Stimulated activated effector memory CD8-positive, alpha-beta T cell treated with anti-CD3 and anti-CD28 coated beads, Interleukin-12 subunit alpha, Interleukin-12 subunit beta, amount 100 ng/mL, for 72 hours (primary cell): ENCODE measurements around the gene LFNG.

Source experiments
- ATAC-seq: fragments of 150-1000 bp; cut with Tn5 transposase; 2 replicates; pipeline ENCODE4 v1.10.0; 2021
- DNase-seq, 2 donors: peaks; one replicate each; pipeline ENCODE4 v3.0.0; 2021 to 2022; ENCODE audit warnings: low spot score in 2 of 2
- H3K27ac Mint-ChIP-seq: one replicate; pipeline ENCODE4 v1.8.0; 2022; ENCODE audit warnings: mild to moderate bottlenecking, mixed read lengths
- H3K36me3 Mint-ChIP-seq: one replicate; pipeline ENCODE4 v1.8.0; 2022; ENCODE audit warnings: mild to moderate bottlenecking, mixed read lengths
- H3K4me1 Mint-ChIP-seq: one replicate; pipeline ENCODE4 v1.8.0; 2022; ENCODE audit warnings: mixed read lengths
- H3K4me3 Mint-ChIP-seq: one replicate; pipeline ENCODE4 v1.8.0; 2022; ENCODE audit warnings: mild to moderate bottlenecking, mixed read lengths
- H3K9me3 Mint-ChIP-seq: one replicate; pipeline ENCODE4 v1.8.0; 2022; ENCODE audit warnings: mixed read lengths

The LFNG gene

GRCh38 chr7:2478800-2479199 is 40.8 kb upstream of the LFNG start:
- Mint-ChIP-seq H3K9me3 (no peaks in the 10 kb centered on the region), H3K4me1 (peaks cover 15% of the 10 kb centered on the region), H3K36me3 (no peaks in the 10 kb centered on the region), H3K4me3 (no peak overlapping the region), H3K27ac (peak overlapping the region; percentile 35)
- ATAC-seq (no peak), DNase-seq (no peak)

- DNase-seq = no peak
- H3K27ac Mint-ChIP-seq = peak overlapping the region; percentile 35
These were observed 40.1 kb upstream of the LFNG start for GRCh38 chr7:2479276-2480069.

GRCh38 chr7:2480070-2480408 is 39.5 kb upstream of the LFNG start:
- H3K36me3 Mint-ChIP-seq = no peaks in the 10 kb centered on the region
- ATAC-seq (no peak), DNase-seq (no peak)
- no peak overlapping the region for H3K4me3 Mint-ChIP-seq
- no peak overlapping the region for H3K27ac Mint-ChIP-seq
- no peaks in the 10 kb centered on the region for H3K9me3 Mint-ChIP-seq
- H3K4me1 Mint-ChIP-seq = peaks cover 15% of the 10 kb centered on the region

More at GRCh38 chr7:2479276-2480069, 40.1 kb upstream of the LFNG start:
- Mint-ChIP-seq H3K9me3 (no peaks in the 10 kb centered on the region), H3K4me1 (peaks cover 15% of the 10 kb centered on the region), H3K36me3 (no peaks in the 10 kb centered on the region), H3K4me3 (no peak overlapping the region)
- ATAC-seq = no peak

GRCh38 chr7:2481195-2481594 is 38.4 kb upstream of the LFNG start:
- Mint-ChIP-seq H3K4me1 (peaks cover 15% of the 10 kb centered on the region), H3K36me3 (no peaks in the 10 kb centered on the region), H3K9me3 (no peaks in the 10 kb centered on the region), H3K27ac (no peak overlapping the region), H3K4me3 (no peak overlapping the region)
- DNase-seq (no peak), ATAC-seq (no peak)

GRCh38 chr7:2482725-2483451 is 36.7 kb upstream of the LFNG start:
- Mint-ChIP-seq H3K27ac (no peak overlapping the region), H3K36me3 (no peaks in the 10 kb centered on the region), H3K4me3 (no peak overlapping the region), H3K9me3 (no peaks in the 10 kb centered on the region), H3K4me1 (peaks cover 7% of the 10 kb centered on the region)
- DNase-seq (no peak), ATAC-seq (no peak)

- H3K27ac Mint-ChIP-seq = no peak overlapping the region
- ATAC-seq (no peak), DNase-seq (no peak)
- peaks cover 2% of the 10 kb centered on the region for H3K4me1 Mint-ChIP-seq
- H3K9me3 Mint-ChIP-seq = no peaks in the 10 kb centered on the region
- H3K4me3 Mint-ChIP-seq = no peak overlapping the region
- no peaks in the 10 kb centered on the region for H3K36me3 Mint-ChIP-seq
These were observed 36.1 kb upstream of the LFNG start for GRCh38 chr7:2483494-2483893.

GRCh38 chr7:2484868-2485267 is 34.7 kb upstream of the LFNG start:
- H3K9me3 Mint-ChIP-seq = no peaks in the 10 kb centered on the region
- H3K4me1 Mint-ChIP-seq = peaks cover 14% of the 10 kb centered on the region

GRCh38 chr7:2487586-2488271 is 31.8 kb upstream of the LFNG start:
- Mint-ChIP-seq H3K36me3 (no peaks in the 10 kb centered on the region), H3K4me3 (no peak overlapping the region), H3K27ac (peak overlapping the region; percentile 63), H3K9me3 (peaks cover 3% of the 10 kb centered on the region), H3K4me1 (peaks cover 20% of the 10 kb centered on the region)
- ATAC-seq (no peak), DNase-seq (no peak)

More at GRCh38 chr7:2484868-2485267, 34.7 kb upstream of the LFNG start:
- Mint-ChIP-seq H3K27ac (no peak overlapping the region), H3K36me3 (no peaks in the 10 kb centered on the region), H3K4me3 (no peak overlapping the region)
- ATAC-seq (no peak), DNase-seq (no peak)

GRCh38 chr7:2488272-2488645 is 31.3 kb upstream of the LFNG start:
- peaks cover 20% of the 10 kb centered on the region for H3K4me1 Mint-ChIP-seq

GRCh38 chr7:2488681-2489080 is 30.9 kb upstream of the LFNG start:
- H3K9me3 Mint-ChIP-seq = peaks cover 3% of the 10 kb centered on the region
- no peaks in the 10 kb centered on the region for H3K36me3 Mint-ChIP-seq
- H3K4me3 Mint-ChIP-seq = no peak overlapping the region
- no peak overlapping the region for H3K27ac Mint-ChIP-seq
- no peak for DNase-seq
- peaks cover 20% of the 10 kb centered on the region for H3K4me1 Mint-ChIP-seq
- no peak for ATAC-seq

More at GRCh38 chr7:2488272-2488645, 31.3 kb upstream of the LFNG start:
- no peak for ATAC-seq
- Mint-ChIP-seq H3K9me3 (peaks cover 3% of the 10 kb centered on the region), H3K36me3 (no peaks in the 10 kb centered on the region), H3K4me3 (no peak overlapping the region), H3K27ac (peak overlapping the region; percentile 63)
- no peak for DNase-seq

GRCh38 chr7:2490181-2490651 is 29.4 kb upstream of the LFNG start:
- H3K27ac Mint-ChIP-seq = no peak overlapping the region
- H3K4me3 Mint-ChIP-seq = no peak overlapping the region
- ATAC-seq (no peak), DNase-seq (no peak)
- no peaks in the 10 kb centered on the region for H3K36me3 Mint-ChIP-seq
- peaks cover 20% of the 10 kb centered on the region for H3K4me1 Mint-ChIP-seq
- peaks cover 3% of the 10 kb centered on the region for H3K9me3 Mint-ChIP-seq

GRCh38 chr7:2492038-2492437 is 27.5 kb upstream of the LFNG start:
- peaks cover 3% of the 10 kb centered on the region for H3K9me3 Mint-ChIP-seq
- DNase-seq = no peak
- H3K36me3 Mint-ChIP-seq = no peaks in the 10 kb centered on the region
- H3K4me1 Mint-ChIP-seq = peaks cover 20% of the 10 kb centered on the region
- no peak overlapping the region for H3K4me3 Mint-ChIP-seq
- ATAC-seq = no peak
- H3K27ac Mint-ChIP-seq = peak overlapping the region; percentile 53

GRCh38 chr7:2493205-2494164 is 26.1 kb upstream of the LFNG start:
- ATAC-seq (no peak), DNase-seq (no peak)
- no peak overlapping the region for H3K27ac Mint-ChIP-seq
- H3K9me3 Mint-ChIP-seq = peaks cover 3% of the 10 kb centered on the region
- no peaks in the 10 kb centered on the region for H3K36me3 Mint-ChIP-seq
- H3K4me3 Mint-ChIP-seq = no peak overlapping the region
- peaks cover 19% of the 10 kb centered on the region for H3K4me1 Mint-ChIP-seq

GRCh38 chr7:2494191-2495130 is 25.1 kb upstream of the LFNG start:
- Mint-ChIP-seq H3K4me3 (no peak overlapping the region), H3K27ac (no peak overlapping the region), H3K9me3 (peaks cover 3% of the 10 kb centered on the region), H3K36me3 (no peaks in the 10 kb centered on the region), H3K4me1 (peaks cover 9% of the 10 kb centered on the region)
- DNase-seq (no peak), ATAC-seq (no peak)
